Muscle of back (tissue), 13 donors: ENCODE data around the gene ARMC5. TPM values are rescaled to one million over a fixed set of nuclear protein-coding genes. Genes with fewer than 3 reads are reported as not detected.
A peak's percentile ranks its signal among the peaks of the same experiment; 100 is the strongest.
"Not testable (repeated sequence)": the region's sequence is repeated elsewhere in the genome, so short reads cannot be mapped to it uniquely, and the experiment has no call there.

ENCODE experiments used
- DNase-seq, 3 donors: peaks; one replicate each; pipeline versions ENCODE4 v3.0.0 to v3.0.0-alpha.2; 2013
- long read RNA-seq, 9 donors: transcript quantifications; one replicate each; lab custom pipeline, GENCODE V29; 2026
- polyA plus RNA-seq, 10 donors: library from polyadenylated mRNA; unstranded; fragments of 120-200 nt; gene quantifications; one replicate each; pipeline ENCODE4 v1.2.1, GENCODE V29; 2013; ENCODE audit not compliant: insufficient read length in 10 of 10

ARMC5 gene
- polyA plus RNA-seq = 1 to 10 TPM; 5.2 to 9.0 (median 7.5) TPM
- long read RNA-seq, donor 1, partial matches to known transcripts = 0 of 2 reads
- long read RNA-seq, donor 1, other reads (novel, unspliced or antisense) = 0 of 2 reads
- long read RNA-seq, donor 2, partial matches to known transcripts = 0 of 2 reads
- long read RNA-seq, donor 2, other reads (novel, unspliced or antisense) = 0 of 2 reads
- long read RNA-seq, donor 3 = 0 reads
- long read RNA-seq, donor 4, partial matches to known transcripts = 0 of 6 reads
- long read RNA-seq, donor 4, other reads (novel, unspliced or antisense) = 0 of 6 reads
- long read RNA-seq, donor 5, partial matches to known transcripts = 0 of 5 reads
- long read RNA-seq, donor 5, other reads (novel, unspliced or antisense) = 0 of 5 reads
- long read RNA-seq, donor 6, full-length matches to known transcripts = 4 of 4 reads
- long read RNA-seq, donor 6, partial matches to known transcripts = 0 of 4 reads
- long read RNA-seq, donor 6, other reads (novel, unspliced or antisense) = 0 of 4 reads
- long read RNA-seq, donor 7, partial matches to known transcripts = 0 of 2 reads
- long read RNA-seq, donor 7, other reads (novel, unspliced or antisense) = 0 of 2 reads
- long read RNA-seq, donor 8, full-length matches to known transcripts = 3 of 3 reads
- long read RNA-seq, donor 8, partial matches to known transcripts = 0 of 3 reads
- long read RNA-seq, donor 8, other reads (novel, unspliced or antisense) = 0 of 3 reads
- long read RNA-seq, donor 9, partial matches to known transcripts = 0 of 2 reads
- long read RNA-seq, donor 9, other reads (novel, unspliced or antisense) = 0 of 2 reads

- peak; percentile 98 to 99 (median 98) for DNase-seq
These were observed at the start of gene ARMC5 for GRCh38 chr16:31458844-31459686. Gene ARMC5 (plus strand): TSS chr16:31459501. CDS start chr16:31459525, 24 bp downstream.

GRCh38 chr16:31410082-31410481, 49.2 kb upstream of the ARMC5 start:
- DNase-seq = no peak

GRCh38 chr16:31411024-31411844, 48.1 kb upstream of the ARMC5 start:
- DNase-seq = no peak

GRCh38 chr16:31412750-31413149, 46.6 kb upstream of the ARMC5 start:
- DNase-seq = no peak

GRCh38 chr16:31413381-31413780, 45.9 kb upstream of the ARMC5 start:
- DNase-seq = no peak

- DNase-seq = no peak
These were observed 45.4 kb upstream of the ARMC5 start for GRCh38 chr16:31413943-31414342.

- DNase-seq = no peak
These were observed 44.6 kb upstream of the ARMC5 start for GRCh38 chr16:31414706-31415105.

GRCh38 chr16:31416371-31416770, 42.9 kb upstream of the ARMC5 start:
- no peak for DNase-seq

GRCh38 chr16:31417036-31417435, 42.3 kb upstream of the ARMC5 start:
- not testable (repeated sequence) for DNase-seq

- no peak for DNase-seq
These were observed 41.4 kb upstream of the ARMC5 start for GRCh38 chr16:31417916-31418315.

GRCh38 chr16:31420037-31420436, 39.3 kb upstream of the ARMC5 start:
- no peak for DNase-seq

GRCh38 chr16:31421587-31421986, 37.7 kb upstream of the ARMC5 start:
- no peak for DNase-seq

- no peak for DNase-seq
These were observed 36.1 kb upstream of the ARMC5 start for GRCh38 chr16:31423241-31423640.

- DNase-seq = no peak
These were observed 35.5 kb upstream of the ARMC5 start for GRCh38 chr16:31423801-31424200.

- peak; percentile 54 to 85 (median 78) for DNase-seq
These were observed 31.6 kb upstream of the ARMC5 start for GRCh38 chr16:31427441-31428278.

GRCh38 chr16:31428279-31428597, 31.1 kb upstream of the ARMC5 start, which contains the start of gene COX6A2:
Gene COX6A2 (minus strand): TSS chr16:31428360. CDS start chr16:31428325, 35 bp downstream.
- peak; percentile 36 to 58 (median 45) for DNase-seq

GRCh38 chr16:31428638-31429247, 30.6 kb upstream of the ARMC5 start:
- no peak for DNase-seq

- no peak for DNase-seq
These were observed 30.0 kb upstream of the ARMC5 start for GRCh38 chr16:31429314-31429713.

- DNase-seq = no peak
These were observed 29.5 kb upstream of the ARMC5 start for GRCh38 chr16:31429796-31430195.
